ENCODE results near the gene BLOC1S6. TPM values are rescaled to one million over a fixed set of nuclear protein-coding genes. Genes with fewer than 3 reads are reported as not detected.

The BLOC1S6 gene
- total and polyA plus RNA-seq, 3 experiments from 2014 or later: 50.0 to 56.7 (median 50.9) TPM

DNA sequence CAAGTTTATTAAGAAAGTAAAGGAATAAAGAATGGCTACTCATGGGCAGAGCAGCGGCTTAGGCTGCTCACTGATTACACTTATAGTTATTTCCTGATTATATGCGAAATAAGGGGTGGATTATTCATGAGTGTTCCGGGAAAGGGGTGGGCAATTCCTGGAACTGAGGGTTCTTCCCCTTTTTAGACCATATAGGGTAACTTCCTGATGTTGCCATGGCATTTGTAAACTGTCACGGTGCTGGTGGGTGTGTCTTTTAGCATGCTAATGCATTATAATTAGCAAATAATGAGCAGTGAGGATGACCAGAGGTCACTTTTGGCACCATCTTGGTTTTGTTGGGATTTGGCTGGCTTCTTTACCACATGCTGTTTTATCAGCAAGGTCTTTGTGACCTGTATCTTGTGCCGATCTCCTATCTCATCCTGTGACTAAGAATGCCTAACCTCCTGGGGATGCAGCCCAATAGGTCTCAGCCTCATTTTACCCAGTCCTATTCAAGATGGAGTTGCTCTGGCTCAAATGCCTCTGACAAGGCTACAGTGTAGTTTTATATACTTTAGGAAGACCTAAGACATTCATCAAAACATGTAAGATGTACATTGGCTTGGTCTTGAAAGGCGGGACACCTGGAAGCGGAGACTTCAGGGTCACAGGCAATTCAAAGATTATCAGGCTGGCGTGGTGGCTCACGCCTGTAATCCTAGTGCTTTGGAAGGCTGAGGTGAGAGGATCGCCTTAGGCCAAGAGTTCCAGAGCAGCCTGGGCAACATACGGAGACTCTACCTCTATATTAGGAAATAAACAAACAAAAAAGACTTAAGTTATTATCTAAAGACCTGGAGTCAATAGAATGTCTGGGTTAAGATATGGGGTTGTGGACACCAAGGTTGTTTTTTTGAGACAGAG lies 3.2 kb upstream of the BLOC1S6 start:
- H3K4me3 ChIP-seq (ENCODE audit: low read length): no peak overlapping the region
- no peak overlapping the region for H3K27ac ChIP-seq (ENCODE audit: low read depth, low read length)
- no peaks in the 10 kb centered on the region for H3K9me3 Mint-ChIP-seq
- ChIA-PET POLR2A (interaction anchor here (0.6 kb wide), 1 partner anchor 75 kb away, joined by 4 read pairs; no protein-coding TSS in a partner anchor), CTCF (no interaction called here)
- peaks cover 0 to 19% (median 0%) of the 10 kb centered on the region in 3 donors for H3K36me3 Mint-ChIP-seq
- peak overlapping the region in 1 of 7 donors; percentile 8 for H3K4me3 Mint-ChIP-seq
- no peak for DNase-seq
- H3K4me1 ChIP-seq (ENCODE audit: insufficient read depth, low read length): peaks cover 22% of the 10 kb centered on the region
- H3K27ac Mint-ChIP-seq: peak overlapping the region in 1 of 8 donors; percentile 43
- peaks cover 26 to 36% (median 34%) of the 10 kb centered on the region in 3 donors for H3K4me1 Mint-ChIP-seq
- H3K36me3 ChIP-seq (ENCODE audit: insufficient read depth, low read length): no peaks in the 10 kb centered on the region
- H3K27me3 ChIP-seq (ENCODE audit: insufficient read depth, low read length, poor library complexity, severe bottlenecking): no peaks in the 10 kb centered on the region
- H3K9me3 ChIP-seq (ENCODE audit: low read length): no peaks in the 10 kb centered on the region
- H3K27me3 Mint-ChIP-seq: peaks cover 7 to 23% of the 10 kb centered on the region in 2 donors

- no peak overlapping the region for H3K4me3 ChIP-seq (ENCODE audit: low read length)
- Mint-ChIP-seq H3K9me3 (no peaks in the 10 kb centered on the region), H3K4me1 (peaks cover 32 to 47% (median 46%) of the 10 kb centered on the region in 3 donors), H3K36me3 (peaks cover 0 to 19% (median 0%) of the 10 kb centered on the region in 3 donors), H3K27me3 (peaks cover 5 to 15% of the 10 kb centered on the region in 2 donors), H3K4me3 (peak overlapping the region in 6 of 7 donors; percentile 20 to 99 (median 97)), H3K27ac (peak overlapping the region in 5 of 8 donors; percentile 97 to 100 (median 99))
- CTCF ChIA-PET: interaction anchor here (0.8 to 5.1 kb wide), 6 partner anchors 9 to 128 kb away, joined by 3 to 27 read pairs (median 4); no protein-coding TSS in a partner anchor
- peak overlapping the region; percentile 99 for H3K27ac ChIP-seq (ENCODE audit: low read depth, low read length)
- no peaks in the 10 kb centered on the region for H3K36me3 ChIP-seq (ENCODE audit: insufficient read depth, low read length)
- POLR2A ChIA-PET: interaction anchor here (4.5 kb wide), 1 partner anchor 183 kb away, joined by 28 read pairs; a partner anchor contains a TSS
- DNase-seq: no peak
- H3K4me1 ChIP-seq (ENCODE audit: insufficient read depth, low read length): peaks cover 23% of the 10 kb centered on the region
- H3K9me3 ChIP-seq (ENCODE audit: low read length): no peaks in the 10 kb centered on the region
- H3K27me3 ChIP-seq (ENCODE audit: insufficient read depth, low read length, poor library complexity, severe bottlenecking): no peaks in the 10 kb centered on the region
Measured at GRCh38 chr15:45585069-45585791, 1.9 kb upstream of the BLOC1S6 start.

- H3K4me1 Mint-ChIP-seq: peaks cover 32 to 52% (median 50%) of the 10 kb centered on the region in 3 donors
- Histone ChIP-seq H3K4me3 (ENCODE audit: low read length) (peak overlapping the region; percentile 95), H3K27me3 (ENCODE audit: insufficient read depth, low read length, poor library complexity, severe bottlenecking) (no peaks in the 10 kb centered on the region), H3K36me3 (ENCODE audit: insufficient read depth, low read length) (no peaks in the 10 kb centered on the region), H3K9me3 (ENCODE audit: low read length) (no peaks in the 10 kb centered on the region), H3K4me1 (ENCODE audit: insufficient read depth, low read length) (peaks cover 29% of the 10 kb centered on the region), H3K27ac (ENCODE audit: low read depth, low read length) (peak overlapping the region; percentile 99)
- DNase-seq: no peak
- H3K9me3 Mint-ChIP-seq: no peaks in the 10 kb centered on the region
- ChIA-PET POLR2A (interaction anchor here (1.2 to 4.5 kb wide), 2 partner anchors 49 to 184 kb away, joined by 4 to 28 read pairs; a partner anchor contains a TSS), CTCF (interaction anchor here (0.8 to 5.1 kb wide), 7 partner anchors 13 to 184 kb away, joined by 3 to 27 read pairs (median 5); a partner anchor contains a TSS)
- peaks cover 0 to 19% (median 0%) of the 10 kb centered on the region in 3 donors for H3K36me3 Mint-ChIP-seq
- peak overlapping the region; percentile 97 to 100 (median 100) for H3K27ac Mint-ChIP-seq
- H3K4me3 Mint-ChIP-seq: peak overlapping the region; percentile 97 to 100 (median 99)
- H3K27me3 Mint-ChIP-seq: peaks cover 5 to 6% of the 10 kb centered on the region in 2 donors
Measured at GRCh38 chr15:45586125-45586524, 1.1 kb upstream of the BLOC1S6 start.

DNA sequence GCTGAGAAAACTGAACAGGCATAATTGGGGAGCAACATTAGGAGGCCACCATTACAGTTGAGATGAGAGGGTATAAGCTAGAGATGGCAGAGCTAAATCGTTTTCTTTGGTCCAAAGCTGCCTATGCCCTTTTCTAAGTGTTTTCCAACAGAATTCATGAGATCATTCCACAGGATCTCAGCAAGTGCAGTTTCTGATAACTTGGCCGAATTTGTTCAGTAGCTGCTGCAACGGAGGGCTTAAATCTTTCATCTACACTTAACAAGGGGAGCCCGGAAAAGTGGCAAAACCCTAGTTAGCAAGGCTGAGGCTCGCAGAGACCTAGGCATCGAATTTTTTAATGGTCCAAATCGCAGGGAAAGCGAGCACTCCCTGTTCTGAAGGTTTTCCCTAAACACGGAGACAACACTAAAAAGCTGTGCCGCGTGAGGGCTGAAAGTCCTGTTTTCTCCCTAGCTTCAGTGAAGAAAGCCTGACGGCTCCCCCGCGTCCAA lies 531 bp upstream of the BLOC1S6 start:
- peaks cover 34 to 52% (median 50%) of the 10 kb centered on the region in 3 donors for H3K4me1 Mint-ChIP-seq
- POLR2A ChIA-PET: interaction anchor here (0.6 to 4.5 kb wide), 6 partner anchors 8 to 386 kb away, joined by 3 to 28 read pairs (median 9); a partner anchor contains a TSS

GRCh38 chr15:45587863-45588170 lies 638 bp downstream of the BLOC1S6 start:
- Mint-ChIP-seq H3K27ac (peak overlapping the region; percentile 97 to 100 (median 100)), H3K36me3 (peaks cover 0 to 28% (median 3%) of the 10 kb centered on the region in 3 donors), H3K4me1 (peaks cover 40 to 60% (median 56%) of the 10 kb centered on the region in 3 donors), H3K4me3 (peak overlapping the region; percentile 97 to 100 (median 99)), H3K27me3 (no peaks in the 10 kb centered on the region), H3K9me3 (no peaks in the 10 kb centered on the region)
- POLR2A ChIA-PET: interaction anchor here (1.2 to 4.5 kb wide), 4 partner anchors 47 to 387 kb away, joined by 9 to 28 read pairs (median 9); partner anchors contain the start of gene SQOR
- H3K27me3 ChIP-seq (ENCODE audit: insufficient read depth, low read length, poor library complexity, severe bottlenecking): no peaks in the 10 kb centered on the region
- no peaks in the 10 kb centered on the region for H3K36me3 ChIP-seq (ENCODE audit: insufficient read depth, low read length)
- peak overlapping the region; percentile 95 for H3K4me3 ChIP-seq (ENCODE audit: low read length)
- no peaks in the 10 kb centered on the region for H3K9me3 ChIP-seq (ENCODE audit: low read length)
- CTCF ChIA-PET: interaction anchor here (0.7 to 5.1 kb wide), 8 partner anchors 25 to 186 kb away, joined by 3 to 27 read pairs (median 4); a partner anchor contains a TSS
- no peak for DNase-seq
- peak overlapping the region; percentile 99 for H3K27ac ChIP-seq (ENCODE audit: low read depth, low read length)
- peaks cover 34% of the 10 kb centered on the region for H3K4me1 ChIP-seq (ENCODE audit: insufficient read depth, low read length)

More for the DNA sequence above, 531 bp upstream of the BLOC1S6 start:
- CTCF ChIA-PET: interaction anchor here (1.0 to 5.1 kb wide), 10 partner anchors 26 to 184 kb away, joined by 3 to 27 read pairs (median 4); a partner anchor contains a TSS
- Histone ChIP-seq H3K27me3 (ENCODE audit: insufficient read depth, low read length, poor library complexity, severe bottlenecking) (no peaks in the 10 kb centered on the region), H3K27ac (ENCODE audit: low read depth, low read length) (peak overlapping the region; percentile 99), H3K9me3 (ENCODE audit: low read length) (no peaks in the 10 kb centered on the region), H3K36me3 (ENCODE audit: insufficient read depth, low read length) (no peaks in the 10 kb centered on the region), H3K4me1 (ENCODE audit: insufficient read depth, low read length) (peaks cover 32% of the 10 kb centered on the region), H3K4me3 (ENCODE audit: low read length) (peak overlapping the region; percentile 95)
- peak overlapping the region; percentile 97 to 100 (median 100) for H3K27ac Mint-ChIP-seq
- H3K27me3 Mint-ChIP-seq: peaks cover 1 to 4% of the 10 kb centered on the region in 2 donors
- peaks cover 0 to 19% (median 0%) of the 10 kb centered on the region in 3 donors for H3K36me3 Mint-ChIP-seq
- DNase-seq: peak in 1 of 5 donors; percentile 1
- H3K9me3 Mint-ChIP-seq: no peaks in the 10 kb centered on the region
- H3K4me3 Mint-ChIP-seq: peak overlapping the region; percentile 97 to 100 (median 99)

GRCh38 chr15:45588219-45588875 lies 1.2 kb downstream of the BLOC1S6 start:
- peak overlapping the region; percentile 97 to 100 (median 100) for H3K27ac Mint-ChIP-seq
- peak overlapping the region; percentile 97 to 100 (median 99) for H3K4me3 Mint-ChIP-seq
- no peak for DNase-seq
- no peaks in the 10 kb centered on the region for H3K9me3 ChIP-seq (ENCODE audit: low read length)
- peak overlapping the region; percentile 95 for H3K4me3 ChIP-seq (ENCODE audit: low read length)
- peak overlapping the region; percentile 99 for H3K27ac ChIP-seq (ENCODE audit: low read depth, low read length)
- H3K36me3 Mint-ChIP-seq: peaks cover 0 to 30% (median 3%) of the 10 kb centered on the region in 3 donors
- H3K4me1 Mint-ChIP-seq: peaks cover 41 to 61% (median 58%) of the 10 kb centered on the region in 3 donors
- H3K27me3 Mint-ChIP-seq: no peaks in the 10 kb centered on the region
- no peaks in the 10 kb centered on the region for H3K9me3 Mint-ChIP-seq
- H3K36me3 ChIP-seq (ENCODE audit: insufficient read depth, low read length): no peaks in the 10 kb centered on the region
- ChIA-PET CTCF (interaction anchor here (0.7 to 5.1 kb wide), 6 partner anchors 25 to 186 kb away, joined by 3 to 27 read pairs (median 4); a partner anchor contains a TSS), POLR2A (interaction anchor here (0.6 to 4.5 kb wide), 5 partner anchors 43 to 388 kb away, joined by 3 to 28 read pairs (median 9); partner anchors contain the start of gene SQOR)
- H3K27me3 ChIP-seq (ENCODE audit: insufficient read depth, low read length, poor library complexity, severe bottlenecking): no peaks in the 10 kb centered on the region
- peaks cover 34% of the 10 kb centered on the region for H3K4me1 ChIP-seq (ENCODE audit: insufficient read depth, low read length)
